BJ (cell line): ENCODE results near the gene CR2. TPM values are rescaled to one million over a fixed set of nuclear protein-coding genes. Genes with fewer than 3 reads are reported as not detected.

Source experiments
- CTCF ChIA-PET: fragments of 350-600 bp; formaldehyde crosslinking; extraction: SDS; loops from one replicate; lab custom pipeline; 2021; ENCODE audit warnings: antibody characterized with exemption, inconsistent platforms; lab: Yijun Ruan, JAX
- POLR2A ChIA-PET: fragments of 300-600 bp; sonication (Branson Sonifier 250); formaldehyde crosslinking; extraction: SDS; loops from one replicate; lab custom pipeline; 2021; ENCODE audit warnings: antibody characterized with exemption; lab: Charles Lee
- DNase-seq: peaks from one replicate; pipeline ENCODE4 v3.0.0-alpha.2; 2011; ENCODE audit warnings: low read depth
- H3K27me3 ChIP-seq: 2 replicates; pipeline ENCODE4 v1.6.0; 2011; ENCODE audit warnings: low read length; ENCODE audit not compliant: control insufficient read depth, insufficient read depth
- H3K36me3 ChIP-seq: 2 replicates; pipeline ENCODE4 v1.5.1; 2011; ENCODE audit warnings: low read length; ENCODE audit not compliant: control insufficient read depth, insufficient read depth
- H3K4me3 ChIP-seq: 2 replicates; pipeline ENCODE4 v1.5.1; 2011; ENCODE audit warnings: low read depth, mild to moderate bottlenecking, control low read depth, low read length
- CTCF ChIP-seq: IDR thresholded peaks from 2 replicates; pipeline ENCODE4 v1.5.1; 2011; ENCODE audit warnings: low read depth, mild to moderate bottlenecking, control low read depth, inconsistent platforms, low read length, moderate library complexity; ENCODE audit not compliant: insufficient read depth
- polyA plus RNA-seq: library from polyadenylated mRNA; depleted of rRNA; stranded (reverse); fragments of >200 nt; gene quantifications from 2 replicates; pipeline ENCODE4 v1.2.3, GENCODE V29; 2011

Gene CR2
- polyA plus RNA-seq, 1 experiment: not detected

GRCh38 chr1:207461649-207462048 is 7.5 kb downstream of the CR2 start:
- no peak for DNase-seq
- CTCF ChIA-PET: no interaction called here
- Histone ChIP-seq H3K27me3 (no peaks in the 10 kb centered on the region; the same call in 1 of the 2 replicates), H3K4me3 (no peak overlapping the region), H3K36me3 (no peaks in the 10 kb centered on the region)
- POLR2A ChIA-PET: no interaction called here
- no peak for TF ChIP-seq CTCF

- no peaks in the 10 kb centered on the region; the same call in 1 of the 2 replicates for H3K27me3 ChIP-seq
- ChIA-PET POLR2A (no interaction called here), CTCF (no interaction called here)
- TF ChIP-seq CTCF: no peak
- DNase-seq: no peak
- no peaks in the 10 kb centered on the region for H3K36me3 ChIP-seq
- no peak overlapping the region for H3K4me3 ChIP-seq
Measured at GRCh38 chr1:207462535-207462934, 8.4 kb downstream of the CR2 start.

- Histone ChIP-seq H3K27me3 (no peaks in the 10 kb centered on the region; the same call in 1 of the 2 replicates), H3K36me3 (no peaks in the 10 kb centered on the region), H3K4me3 (no peak overlapping the region)
- DNase-seq: no peak
- CTCF ChIA-PET: no interaction called here
- no peak for TF ChIP-seq CTCF
- POLR2A ChIA-PET: no interaction called here
Measured at GRCh38 chr1:207463021-207463420, 8.9 kb downstream of the CR2 start.

GRCh38 chr1:207463571-207463970 is 9.4 kb downstream of the CR2 start:
- H3K36me3 ChIP-seq: no peaks in the 10 kb centered on the region
- no peak for TF ChIP-seq CTCF
- POLR2A ChIA-PET: no interaction called here
- H3K27me3 ChIP-seq: no peaks in the 10 kb centered on the region; the same call in 1 of the 2 replicates
- CTCF ChIA-PET: no interaction called here
- H3K4me3 ChIP-seq: no peak overlapping the region
- no peak for DNase-seq

- H3K36me3 ChIP-seq: no peaks in the 10 kb centered on the region
- no peaks in the 10 kb centered on the region; the same call in 1 of the 2 replicates for H3K27me3 ChIP-seq
- no peak for TF ChIP-seq CTCF
- ChIA-PET POLR2A (no interaction called here), CTCF (interaction anchor here (0.8 to 1.2 kb wide), 2 partner anchors 15 to 29 kb away, joined by 3 read pairs; no protein-coding TSS in a partner anchor)
- no peak overlapping the region for H3K4me3 ChIP-seq
- no peak for DNase-seq
Measured at GRCh38 chr1:207470927-207471326, 16.8 kb downstream of the CR2 start.
